PC-3 (cell line): ENCODE data around the gene SUPT16H. TPM values are rescaled to one million over a fixed set of nuclear protein-coding genes. Genes with fewer than 3 reads are reported as not detected.
A peak's percentile ranks its signal among the peaks of the same experiment; 100 is the strongest.

Experiments used
- ATAC-seq: fragments of 200-7000 bp; cut with Tn5 transposase; 2 replicates; pipeline ENCODE4 v1.9.1; 2020; ENCODE audit warnings: mild to moderate bottlenecking, moderate library complexity
- BruUV-seq: library from RNA; stranded (reverse); fragments of 400-500 nt; replicated peaks from 2 replicates; lab custom pipeline; 2021; lab: Mats Ljungman, UMichigan
- CTCF ChIA-PET: fragments of 300-600 bp; sonication (Branson Sonifier 250); formaldehyde crosslinking; loops from one replicate; lab custom pipeline; 2022; ENCODE audit warnings: antibody characterized with exemption; lab: Charles Lee
- POLR2A ChIA-PET: fragments of 300-600 bp; sonication (Branson Sonifier 250); formaldehyde crosslinking; loops from one replicate; lab custom pipeline; 2022; ENCODE audit warnings: antibody characterized with exemption; ENCODE audit not compliant: unreplicated experiment; lab: Charles Lee
- DNase-seq: peaks from one replicate; pipeline ENCODE4 v3.0.0-alpha.2; 2015
- H2AFZ ChIP-seq: fragments of 300-600 bp; sonication (generic); 2 replicates; pipeline ENCODE4 v1.6.0; 2016; ENCODE audit warnings: antibody characterized with exemption, low read length
- H3F3A ChIP-seq: fragments of 300-600 bp; sonication (generic); one replicate; pipeline ENCODE4 v1.6.0; 2017; ENCODE audit warnings: antibody characterized with exemption, low read length, control low read depth, mild to moderate bottlenecking; ENCODE audit not compliant: unreplicated experiment
- H3K27ac ChIP-seq: fragments of 300-600 bp; sonication (generic); 2 replicates; pipeline ENCODE4 v1.5.1; 2016; ENCODE audit warnings: mild to moderate bottlenecking, low read length
- H3K27me3 ChIP-seq: fragments of 300-600 bp; sonication (generic); 2 replicates; pipeline ENCODE4 v1.6.1; 2016; ENCODE audit warnings: low read length, mixed read lengths
- H3K36me3 ChIP-seq: fragments of 300-600 bp; sonication (generic); 2 replicates; pipeline ENCODE4 v1.6.1; 2016; ENCODE audit warnings: low read depth, mixed run types, low read length, mixed read lengths
- H3K4me1 ChIP-seq: fragments of 300-600 bp; sonication (generic); 2 replicates; pipeline ENCODE4 v1.5.1; 2016; ENCODE audit warnings: low read length; ENCODE audit not compliant: insufficient read depth
- H3K4me2 ChIP-seq: fragments of 300-600 bp; sonication (generic); 2 replicates; pipeline ENCODE4 v1.6.0; 2016; ENCODE audit warnings: low read length
- H3K4me3 ChIP-seq: fragments of 300-600 bp; sonication (generic); 2 replicates; pipeline ENCODE4 v1.5.1; 2016; ENCODE audit warnings: mild to moderate bottlenecking, low read length, mixed read lengths
- H3K79me2 ChIP-seq: fragments of 300-600 bp; sonication (generic); 2 replicates; pipeline ENCODE4 v1.6.1; 2017; ENCODE audit warnings: low read length, mixed read lengths
- H3K9ac ChIP-seq: fragments of 300-600 bp; sonication (generic); 2 replicates; pipeline ENCODE4 v1.6.0; 2016; ENCODE audit warnings: mild to moderate bottlenecking, low read length
- H3K9me2 ChIP-seq: fragments of 300-600 bp; sonication (generic); replicated peaks from 2 replicates; pipeline ENCODE4 v1.6.1; 2016; ENCODE audit warnings: mixed run types, low read length, mixed read lengths
- H3K9me3 ChIP-seq: fragments of 300-600 bp; sonication (generic); 2 replicates; pipeline ENCODE4 v1.6.1; 2016; ENCODE audit warnings: low read length, mixed read lengths
- H4K20me1 ChIP-seq: fragments of 300-600 bp; sonication (generic); 2 replicates; pipeline ENCODE4 v1.6.1; 2016; ENCODE audit warnings: low read length, mixed read lengths
- CTCF ChIP-seq: fragments of 300-600 bp; sonication (generic); conservative IDR thresholded peaks from 2 replicates; pipeline ENCODE4 v1.5.1; 2017; ENCODE audit warnings: antibody characterized with exemption, low read depth, mild to moderate bottlenecking, low read length
- EZH2 ChIP-seq: fragments of 300-600 bp; sonication (generic); IDR thresholded peaks from one replicate; pipeline ENCODE4 v1.6.1; 2017; ENCODE audit warnings: antibody characterized with exemption, mild to moderate bottlenecking, low read length; ENCODE audit not compliant: unreplicated experiment
- EZH2phosphoT487 ChIP-seq: fragments of 300-600 bp; sonication (generic); IDR thresholded peaks from 2 replicates; pipeline ENCODE4 v1.6.1; 2018; ENCODE audit warnings: mild to moderate bottlenecking, antibody characterized with exemption, low read length, borderline replicate concordance
- intact Hi-C: fragments of 100-400 bp; cut with micrococcal nuclease; formaldehyde crosslinking; loops from 2 replicates; pipeline ENCODE4 v1.9.0; 2023
- total RNA-seq: library from RNA; depleted of rRNA; stranded (reverse); fragments of >200 nt; gene quantifications from 2 replicates; pipeline ENCODE4 v1.2.3, GENCODE V29; 2014

The SUPT16H gene
- total RNA-seq, 1 experiment from 2014 or later, result 92.6 TPM

- peak; percentile 6 for DNase-seq
- Histone ChIP-seq H3K4me1 (no peaks in the 10 kb centered on the region), H3K9me2 (no peaks in the 10 kb centered on the region), H3K4me3 (no peak overlapping the region), H3F3A (no peaks in the 10 kb centered on the region), H2AFZ (no peak overlapping the region), H3K36me3 (peaks cover 66% of the 10 kb centered on the region), H3K9ac (no peak overlapping the region), H3K4me2 (no peak overlapping the region), H3K27me3 (no peaks in the 10 kb centered on the region), H4K20me1 (no peaks in the 10 kb centered on the region), H3K27ac (no peak overlapping the region), H3K79me2 (peaks cover 42% of the 10 kb centered on the region), H3K9me3 (no peaks in the 10 kb centered on the region)
- TF ChIP-seq EZH2phosphoT487 (no peak), CTCF (no peak), EZH2 (no peak)
- POLR2A ChIA-PET, result no interaction called here
- CTCF ChIA-PET, result no interaction called here
- ATAC-seq, result no peak
- intact Hi-C loops, result no loop called here
- BruUV-seq, result no TSS peak
Measured at GRCh38 chr14:21428930-21429329, 45.1 kb upstream of the SUPT16H start.

GRCh38 chr14:21426692-21427091 is 42.9 kb upstream of the SUPT16H start:
- H3K27me3 ChIP-seq, result no peaks in the 10 kb centered on the region
- intact Hi-C loops, result no loop called here
- H3K9ac ChIP-seq, result no peak overlapping the region
- no peaks in the 10 kb centered on the region for H3K9me3 ChIP-seq
- POLR2A ChIA-PET, result no interaction called here
- H2AFZ ChIP-seq, result no peak overlapping the region
- H4K20me1 ChIP-seq, result no peaks in the 10 kb centered on the region
- H3K4me2 ChIP-seq, result no peak overlapping the region
- no peaks in the 10 kb centered on the region for H3K9me2 ChIP-seq
- no peak overlapping the region for H3K4me3 ChIP-seq
- CTCF ChIA-PET, result no interaction called here
- H3K4me1 ChIP-seq, result no peaks in the 10 kb centered on the region
- ATAC-seq (no peak), DNase-seq (no peak)
- H3F3A ChIP-seq, result no peaks in the 10 kb centered on the region
- H3K79me2 ChIP-seq, result peaks cover 19% of the 10 kb centered on the region
- no peak overlapping the region for H3K27ac ChIP-seq
- no peak for TF ChIP-seq EZH2phosphoT487
- TF ChIP-seq EZH2, result no peak
- no peak for TF ChIP-seq CTCF
- no TSS peak for BruUV-seq
- peaks cover 76% of the 10 kb centered on the region for H3K36me3 ChIP-seq

- H3K27me3 ChIP-seq, result no peaks in the 10 kb centered on the region
- no TSS peak for BruUV-seq
- ChIA-PET POLR2A (no interaction called here), CTCF (no interaction called here)
- no peaks in the 10 kb centered on the region for H3K79me2 ChIP-seq
- no peaks in the 10 kb centered on the region for H3F3A ChIP-seq
- no peak overlapping the region for H3K4me2 ChIP-seq
- no peak for ATAC-seq
- H3K9ac ChIP-seq, result no peak overlapping the region
- no peaks in the 10 kb centered on the region for H3K4me1 ChIP-seq
- TF ChIP-seq EZH2phosphoT487, result no peak
- H2AFZ ChIP-seq, result no peak overlapping the region
- intact Hi-C loops, result no loop called here
- H4K20me1 ChIP-seq, result no peaks in the 10 kb centered on the region
- no peaks in the 10 kb centered on the region for H3K9me2 ChIP-seq
- no peak for DNase-seq
- H3K27ac ChIP-seq, result no peak overlapping the region
- H3K36me3 ChIP-seq, result peaks cover 45% of the 10 kb centered on the region
- H3K4me3 ChIP-seq, result no peak overlapping the region
- H3K9me3 ChIP-seq, result no peaks in the 10 kb centered on the region
Measured at GRCh38 chr14:21419528-21419927, 35.7 kb upstream of the SUPT16H start.
